Iris pigment epithelial cell (primary cell): ENCODE data around the gene MKS1.
A peak's percentile ranks its signal among the peaks of the same experiment; 100 is the strongest.

ENCODE experiments used
- DNase-seq: peaks from one replicate; pipeline ENCODE4 v3.0.0-alpha.2; 2011; ENCODE audit warnings: low read depth

MKS1 gene

DNA sequence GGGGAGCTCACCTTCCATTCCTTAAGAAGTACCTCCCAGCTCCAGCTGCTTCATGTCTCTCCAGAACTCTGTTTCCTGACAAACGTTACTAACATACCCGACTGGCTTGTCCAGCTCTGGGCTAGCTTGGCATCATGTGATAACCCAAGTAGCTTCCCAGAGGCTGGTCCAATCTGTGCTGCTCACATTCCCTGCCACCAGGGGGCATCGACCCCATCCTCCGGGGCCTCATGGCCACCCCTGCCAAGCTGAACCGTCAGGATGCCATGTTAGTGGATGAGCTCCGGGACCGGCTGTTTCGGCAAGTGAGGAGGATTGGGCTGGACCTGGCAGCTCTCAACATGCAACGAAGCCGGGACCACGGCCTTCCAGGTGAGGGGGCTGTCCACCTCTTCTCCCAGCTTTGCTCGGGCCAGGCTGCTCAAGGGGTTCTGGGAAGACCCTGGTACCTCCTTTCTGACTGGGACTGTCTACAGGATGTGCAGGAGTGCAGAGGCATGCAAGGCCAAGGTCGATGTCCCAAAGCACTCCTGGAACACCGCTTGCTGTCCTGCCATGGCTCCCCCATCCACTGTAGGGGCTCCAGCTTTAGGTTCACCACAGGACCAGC lies 18.9 kb downstream of the MKS1 start:
- DNase-seq: peak; percentile 41

DNA sequence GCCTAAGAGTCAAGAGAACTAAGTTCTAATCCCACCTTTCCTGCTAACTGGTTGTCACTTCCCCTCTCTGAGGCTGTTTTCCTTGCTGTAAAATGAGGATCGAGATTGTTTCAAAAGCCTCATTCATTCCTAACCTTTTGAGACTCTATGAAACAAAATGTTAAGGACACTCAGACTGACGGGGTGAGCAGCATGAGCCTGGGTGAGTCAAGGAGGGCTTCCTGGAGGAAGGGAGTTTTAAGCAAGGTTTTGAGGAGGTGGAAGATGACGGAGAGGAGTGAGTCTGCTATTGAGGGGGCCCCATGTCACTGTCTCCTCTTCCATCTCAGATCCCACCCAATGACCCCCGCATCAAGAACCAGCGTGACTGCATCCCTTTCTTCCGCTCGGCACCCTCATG lies 22.4 kb downstream of the MKS1 start:
- no peak for DNase-seq

DNA sequence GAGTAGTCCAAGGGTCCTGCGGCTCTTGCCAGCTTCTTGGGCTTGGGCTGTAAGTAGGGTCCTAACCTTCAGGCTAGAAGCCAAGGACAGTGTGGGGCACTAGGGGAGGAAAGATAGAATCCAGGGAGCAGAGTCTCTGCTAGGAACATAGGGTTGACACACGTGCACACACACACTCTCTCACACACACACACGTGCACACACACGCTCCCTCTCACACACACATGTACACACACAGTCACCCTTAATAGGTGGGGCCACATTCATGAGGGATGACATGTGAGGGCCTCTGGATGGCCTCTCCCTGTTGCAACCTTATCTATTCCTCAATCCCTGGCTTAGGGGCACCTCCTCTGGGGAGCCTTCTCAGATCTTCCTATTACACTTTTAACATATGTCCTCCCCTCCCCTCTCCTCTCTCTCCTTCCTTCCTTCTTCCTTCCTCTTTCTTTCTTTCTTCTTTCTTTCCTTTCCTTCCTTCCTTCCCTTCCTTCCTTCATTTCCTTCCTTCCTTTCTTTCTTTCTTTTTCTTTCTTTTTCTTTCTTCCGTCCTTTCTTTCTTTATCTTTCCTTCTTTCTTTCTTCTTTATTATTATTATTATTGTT lies 23.4 kb downstream of the MKS1 start:
- no peak for DNase-seq

DNA sequence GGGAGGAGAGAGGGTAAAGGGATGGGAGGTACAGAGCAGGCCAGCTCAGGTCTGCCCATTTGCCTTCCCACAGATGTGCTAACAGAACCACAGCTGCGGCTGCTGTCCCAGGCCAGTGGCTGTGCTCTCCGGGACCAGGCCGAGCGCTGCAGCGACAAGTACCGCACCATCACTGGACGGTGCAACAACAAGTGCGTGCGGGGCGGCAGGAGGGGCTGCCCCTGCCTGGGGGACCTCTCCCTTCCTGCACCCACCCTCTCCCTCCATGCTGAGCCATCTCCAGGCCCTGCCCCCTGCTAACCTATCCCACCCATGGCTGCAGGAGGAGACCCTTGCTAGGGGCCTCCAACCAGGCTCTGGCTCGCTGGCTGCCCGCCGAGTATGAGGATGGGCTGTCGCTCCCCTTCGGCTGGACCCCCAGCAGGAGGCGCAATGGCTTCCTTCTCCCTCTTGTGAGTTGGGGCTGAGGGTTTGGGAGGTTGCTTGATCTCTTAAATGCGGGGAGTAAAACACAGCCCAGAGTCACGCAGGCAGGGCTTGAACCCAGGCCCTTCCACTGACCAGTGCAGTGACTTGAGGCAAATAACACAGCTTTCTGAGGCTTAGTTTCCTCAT lies 25.3 kb downstream of the MKS1 start:
- no peak for DNase-seq

DNA sequence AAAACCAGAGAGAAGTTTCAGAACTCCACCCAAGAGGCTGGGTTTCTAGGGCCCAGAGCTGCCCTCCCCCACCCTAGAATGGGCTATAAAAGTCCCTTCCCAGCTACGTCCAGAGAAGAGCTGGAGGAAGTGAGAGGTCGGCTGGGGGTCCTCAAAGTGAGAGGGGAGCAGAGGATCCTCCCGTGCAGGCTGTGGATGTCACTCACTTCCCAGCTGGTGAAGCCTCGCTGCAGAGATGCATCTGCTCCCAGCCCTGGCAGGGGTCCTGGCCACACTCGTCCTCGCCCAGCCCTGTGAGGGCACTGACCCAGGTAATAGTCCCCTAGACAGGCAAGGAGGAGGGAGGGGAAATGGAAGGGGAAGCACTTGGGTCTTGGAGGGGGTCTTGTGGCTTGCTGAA lies 26.4 kb downstream of the MKS1 start, which contains the start of gene EPX:
Gene EPX (plus strand): TSS at position 115 of the 400 bp plus-strand sequence. CDS start 121 bp downstream, at position 236.
- DNase-seq: no peak

DNA sequence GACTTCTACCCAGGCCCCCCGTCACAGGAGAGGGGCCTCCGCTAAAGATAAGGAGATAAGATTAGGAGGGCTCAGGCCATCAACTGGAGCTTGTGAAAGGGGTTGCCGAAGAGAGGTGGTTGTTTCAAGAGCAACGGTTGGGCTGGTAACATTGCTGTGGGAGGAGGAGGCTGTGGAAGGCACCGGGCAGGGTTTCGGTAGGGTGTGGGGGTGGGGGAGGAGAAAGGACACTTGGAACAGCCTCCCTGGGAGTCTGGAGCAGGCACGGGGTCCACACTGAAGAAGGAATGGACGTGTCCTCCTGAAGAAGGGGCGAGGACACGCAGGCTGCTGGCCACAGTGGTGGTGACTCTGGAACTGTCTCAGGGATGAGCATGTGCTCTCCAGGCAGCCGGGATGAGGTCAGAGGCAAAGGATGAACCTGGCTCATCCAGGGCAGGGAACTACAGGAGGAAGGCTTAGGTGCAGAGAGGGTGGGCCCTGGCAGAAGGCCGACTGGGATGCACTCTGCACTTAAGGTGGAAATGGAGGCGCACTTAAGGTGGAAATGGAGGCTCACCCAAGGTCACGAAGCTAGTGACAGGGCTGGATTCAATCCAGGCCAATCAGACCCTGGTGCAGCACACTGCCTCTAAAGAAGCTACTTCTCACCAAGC lies 27.7 kb downstream of the MKS1 start:
- no peak for DNase-seq

DNA sequence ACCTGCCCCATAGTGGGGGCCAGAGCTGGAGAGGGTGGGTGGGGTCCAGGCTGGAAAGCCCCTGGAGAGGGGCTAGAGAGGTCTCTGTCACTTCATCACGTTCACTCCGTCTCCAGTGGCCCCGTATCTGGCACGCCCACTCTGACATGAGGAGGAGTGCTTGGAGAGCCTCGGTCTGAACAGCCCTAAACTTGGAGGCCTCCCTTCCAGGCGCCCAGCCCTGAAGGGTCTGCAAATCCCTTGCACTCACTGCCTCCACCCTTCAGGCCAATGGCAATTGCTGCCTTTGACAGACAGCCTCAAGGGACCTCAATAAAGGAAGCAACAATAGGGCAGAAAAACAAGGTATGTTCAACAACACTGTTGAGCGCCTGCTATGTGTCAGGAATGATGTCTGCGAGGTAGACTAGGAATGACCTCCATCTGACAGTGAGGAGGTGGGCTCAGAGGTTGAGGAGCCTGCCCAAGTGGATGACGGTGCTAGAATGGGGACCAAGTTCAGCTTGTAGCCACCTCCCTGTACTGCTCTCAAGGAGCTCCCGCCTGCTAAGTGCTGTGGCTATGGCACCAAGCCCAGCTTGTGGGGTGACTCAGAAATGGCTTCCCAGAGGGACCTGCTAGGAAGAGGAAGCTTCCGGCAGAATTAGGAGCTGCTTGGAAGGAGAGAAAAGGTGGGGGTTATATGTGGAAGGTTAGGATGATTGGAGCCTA lies 29.5 kb downstream of the MKS1 start:
- DNase-seq: peak; percentile 86

DNA sequence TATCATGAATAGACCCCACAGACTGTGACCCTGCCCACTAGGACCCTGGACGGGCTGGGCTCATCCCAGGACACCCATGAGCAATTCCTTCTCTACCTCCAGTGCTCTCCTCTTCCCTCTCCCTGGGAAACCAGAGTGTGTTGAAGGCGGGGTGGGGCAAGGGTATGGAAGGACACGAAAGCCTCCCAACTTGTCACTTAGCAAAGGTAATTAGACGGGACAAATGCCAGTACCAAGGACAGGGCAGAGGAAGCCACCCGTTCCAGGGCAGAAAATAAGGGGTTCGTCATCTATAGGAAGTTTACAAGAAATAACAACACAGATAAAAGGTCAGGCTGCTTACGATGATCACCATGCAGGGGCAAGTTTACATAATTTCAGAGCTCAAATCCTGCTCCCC lies 31.4 kb downstream of the MKS1 start:
- no peak for DNase-seq

DNA sequence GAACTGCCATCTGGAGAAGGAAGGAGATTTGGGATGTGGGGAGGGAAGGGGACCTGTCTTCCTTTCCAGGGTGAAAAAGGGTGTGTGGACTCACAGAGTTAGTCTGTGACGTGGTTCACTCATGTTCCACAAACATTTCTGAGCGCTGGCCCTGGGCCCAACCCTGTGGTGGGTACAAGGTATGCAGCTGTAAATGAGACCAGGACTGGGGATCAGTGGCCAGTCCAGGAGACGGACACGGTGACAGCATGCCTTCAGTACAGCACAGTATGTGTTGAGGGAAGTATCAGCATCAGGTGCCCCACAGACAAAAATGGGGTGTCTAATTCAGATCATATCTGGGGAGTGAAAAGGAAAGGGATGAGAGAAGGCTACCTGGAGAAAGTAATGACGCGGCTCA lies 32.0 kb downstream of the MKS1 start:
- no peak for DNase-seq

DNA sequence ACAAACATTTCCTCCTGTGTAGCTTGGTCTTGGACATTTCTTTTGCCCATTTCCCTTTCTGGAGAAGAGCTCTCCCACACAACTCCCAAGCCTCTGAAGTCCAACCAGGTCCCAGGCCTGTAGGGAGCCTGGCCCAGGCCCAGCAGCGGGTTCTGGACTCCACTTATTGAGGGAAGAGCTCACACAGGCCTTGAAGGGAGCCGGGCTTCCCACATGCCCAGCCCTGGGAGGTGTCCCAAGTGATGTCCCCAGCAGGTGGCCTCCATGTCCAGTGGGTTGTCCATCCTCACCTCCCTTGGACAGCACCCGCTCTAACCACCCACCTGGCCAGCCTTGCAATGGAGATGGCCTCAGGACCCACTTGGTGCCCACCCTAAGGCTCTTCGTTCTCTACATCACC lies 32.5 kb downstream of the MKS1 start:
- no peak for DNase-seq

DNA sequence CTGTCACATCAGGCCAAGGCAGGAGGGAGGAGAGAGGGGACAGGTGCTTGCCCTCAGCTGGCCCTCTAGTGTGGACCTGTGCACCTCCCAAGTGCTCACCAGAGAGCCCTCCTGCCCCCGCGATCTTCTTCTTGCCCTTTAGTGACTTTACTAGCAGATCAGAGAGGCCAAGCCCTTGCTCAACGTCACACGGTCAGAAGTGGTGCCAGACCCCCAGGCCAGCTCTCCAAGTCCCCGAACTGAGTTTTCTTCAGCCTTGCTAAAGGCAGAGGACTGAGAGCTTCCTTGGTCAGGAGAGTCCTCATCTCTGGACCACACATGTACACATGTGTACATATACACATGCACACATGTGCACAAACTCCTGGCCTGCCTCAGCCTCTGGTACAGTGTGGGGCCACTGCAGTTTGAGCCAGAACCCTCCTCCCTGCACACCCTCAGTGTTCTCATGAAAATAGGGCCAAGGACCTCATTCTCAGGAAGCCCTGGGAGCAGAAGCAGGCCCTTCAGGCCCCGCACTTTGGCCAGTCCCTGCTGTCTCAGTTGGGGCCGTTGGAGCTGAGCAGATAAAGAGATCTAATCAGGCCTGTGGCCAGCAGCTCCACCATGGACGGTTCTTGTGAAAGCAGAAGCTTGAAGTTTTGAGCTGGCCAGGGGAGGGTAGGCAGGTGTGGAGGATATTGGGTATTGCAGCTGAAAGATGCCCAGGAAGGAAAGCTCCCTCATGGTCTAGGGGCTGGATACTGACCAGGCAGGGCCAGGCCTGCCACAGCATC lies 33.9 kb downstream of the MKS1 start:
- DNase-seq: no peak

DNA sequence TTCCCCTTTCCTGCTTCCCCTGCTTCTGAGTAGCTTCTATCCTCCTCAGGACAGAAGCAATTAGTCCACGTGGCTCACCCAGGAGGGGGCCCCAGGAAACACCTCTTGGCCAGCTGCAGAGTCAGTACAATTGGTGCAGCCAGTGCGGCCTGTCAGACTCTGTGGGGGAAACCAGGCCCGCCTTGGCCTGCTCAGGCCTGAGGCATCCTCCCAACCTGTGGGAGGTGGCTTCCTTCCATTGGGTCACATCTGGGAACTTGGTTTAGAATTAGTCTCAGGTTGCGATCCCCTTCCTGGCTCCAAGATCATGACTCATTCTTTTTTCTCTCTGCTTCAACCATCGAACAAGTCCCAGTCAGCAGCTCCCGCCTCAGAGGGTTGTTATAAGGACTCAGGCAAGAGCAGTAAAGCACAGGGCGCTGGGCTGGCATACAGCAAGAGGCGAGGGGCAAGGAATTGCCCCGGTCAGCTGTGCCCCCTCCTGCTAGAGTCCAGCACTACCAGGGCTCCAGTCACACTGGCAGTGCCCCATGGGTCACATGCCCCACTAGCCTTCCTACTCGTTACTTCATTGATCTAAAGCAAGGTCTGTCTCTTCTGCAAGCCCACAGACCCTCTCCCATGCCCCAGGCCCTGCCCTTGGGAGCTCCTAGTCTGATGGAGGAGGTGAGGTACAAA lies 34.6 kb downstream of the MKS1 start:
- peak; percentile 73 for DNase-seq

DNA sequence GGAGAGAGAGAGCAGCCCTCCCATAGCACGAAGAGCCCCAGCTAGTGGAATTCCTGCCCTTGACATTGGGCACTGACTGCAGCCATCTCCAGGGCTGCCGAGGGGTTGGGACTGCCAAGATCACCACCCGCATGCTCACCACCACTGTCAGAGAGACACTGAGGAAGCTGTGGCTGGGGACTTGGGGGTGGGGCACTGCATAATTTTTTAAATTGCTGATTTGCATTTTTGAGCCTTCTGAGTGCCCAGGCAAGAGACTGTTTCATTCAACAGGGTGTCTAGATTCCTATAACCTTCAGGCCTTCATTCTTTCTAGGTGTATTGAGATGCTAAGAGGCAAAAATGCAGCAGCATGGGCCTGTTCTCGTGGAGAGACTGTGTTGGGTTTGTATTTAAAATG lies 35.5 kb downstream of the MKS1 start:
- DNase-seq: no peak

DNA sequence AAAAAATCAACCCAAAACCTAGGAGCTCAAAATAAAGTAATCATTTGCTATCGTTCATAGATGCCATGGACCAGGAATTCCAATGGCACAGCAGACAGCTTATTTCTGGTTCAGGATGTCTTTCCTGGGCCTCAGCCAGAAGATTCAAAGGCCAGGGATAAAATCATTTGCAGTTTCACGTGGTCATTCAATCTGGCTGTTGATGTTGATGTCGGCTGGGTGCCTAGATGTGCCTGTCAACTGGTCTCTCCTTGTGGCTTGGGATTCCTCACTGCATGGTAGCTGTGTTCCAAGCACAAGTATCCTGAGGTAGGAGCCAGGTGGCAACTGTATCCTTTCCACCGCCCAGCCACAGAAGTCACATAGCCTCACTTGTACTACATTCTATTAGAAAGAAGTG lies 37.3 kb downstream of the MKS1 start:
- no peak for DNase-seq

DNA sequence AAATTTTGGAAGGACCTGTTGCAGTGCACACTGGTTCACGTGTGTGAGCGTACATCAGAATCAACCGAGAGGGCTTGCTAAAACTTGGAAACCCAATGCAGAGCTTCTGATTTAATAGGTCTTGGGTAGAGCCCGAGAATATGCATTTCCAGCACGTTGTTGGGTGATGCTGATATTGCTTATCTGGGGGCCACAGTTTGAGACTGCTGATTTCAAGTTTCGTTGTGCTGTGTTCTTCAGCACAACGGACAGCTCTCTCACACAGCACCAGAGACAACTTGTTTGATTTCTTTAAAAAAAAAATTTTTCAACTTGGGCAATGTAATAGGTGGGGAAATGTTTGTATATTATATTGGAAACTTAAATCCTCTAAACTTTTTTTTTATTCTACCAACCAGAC lies 42.9 kb downstream of the MKS1 start:
- DNase-seq: peak; percentile 28

DNA sequence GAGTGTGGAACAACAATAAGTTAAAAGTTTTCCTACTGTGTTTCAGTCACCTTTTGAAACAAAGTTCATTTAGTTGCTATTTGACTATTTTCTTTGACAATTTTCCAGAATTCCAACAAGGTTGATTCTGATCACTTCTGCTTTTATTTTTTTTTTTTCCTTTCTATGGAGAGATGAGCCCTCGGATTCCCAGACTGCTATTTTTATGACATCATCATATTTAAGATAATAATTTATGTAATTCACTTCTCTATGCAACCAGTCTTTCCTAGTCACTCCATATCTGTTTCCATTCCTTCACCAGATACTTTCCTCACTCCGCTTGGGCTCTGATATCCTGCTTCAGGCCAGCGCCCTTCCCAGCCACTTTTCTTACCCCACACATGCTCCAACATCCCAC lies 44.2 kb downstream of the MKS1 start:
- no peak for DNase-seq

DNA sequence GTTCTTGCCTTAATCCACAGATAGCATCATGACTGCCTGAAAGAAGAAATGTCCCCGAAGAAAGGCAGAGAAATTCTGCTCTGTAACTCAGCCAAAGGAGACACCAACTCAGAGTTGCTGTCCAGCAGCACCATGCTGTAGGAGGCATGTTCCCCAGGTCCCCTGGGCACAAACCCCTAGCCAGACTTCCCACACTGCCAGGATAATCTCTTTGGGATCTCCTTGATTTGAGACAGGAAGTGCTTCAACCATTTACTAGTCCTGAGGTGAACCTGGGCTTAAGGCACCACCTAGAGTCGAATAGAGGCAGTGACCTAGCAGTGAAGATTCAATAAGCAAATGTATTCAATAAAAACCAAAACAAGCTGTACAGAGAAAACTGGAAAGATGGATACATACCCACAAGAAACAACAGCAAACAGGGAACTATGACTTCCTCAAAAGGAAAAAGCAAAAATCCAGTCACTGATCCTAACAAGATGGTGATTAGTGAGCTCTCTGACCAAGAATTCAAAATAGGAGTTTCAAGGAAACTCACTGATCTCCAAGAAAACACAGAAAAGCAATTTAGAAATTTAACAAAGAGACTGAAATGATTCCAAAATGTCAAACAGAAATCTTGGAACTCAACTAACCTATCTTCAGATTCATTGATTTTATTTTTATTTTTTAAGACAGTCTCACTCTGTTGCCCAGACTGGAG lies 46.5 kb downstream of the MKS1 start:
- DNase-seq: peak; percentile 46

DNA sequence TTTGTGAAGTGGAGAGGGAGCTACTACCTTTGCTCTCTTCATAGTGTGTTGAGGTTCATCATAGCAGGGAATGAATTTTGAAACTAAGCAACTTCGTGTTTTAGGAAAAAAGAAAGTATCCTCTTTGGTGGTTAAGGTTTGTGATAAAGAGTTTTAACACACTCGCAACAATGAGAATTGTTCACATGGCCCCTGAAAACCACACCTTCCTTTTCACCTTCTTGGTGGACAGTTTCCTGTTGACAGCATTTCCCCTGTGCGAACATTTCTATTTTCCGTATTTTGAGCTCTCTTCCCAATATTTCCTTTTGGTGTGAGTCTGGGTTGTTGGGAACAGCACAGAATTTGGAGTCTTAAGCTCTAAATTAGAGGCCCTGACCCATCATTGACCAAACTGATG lies 48.4 kb downstream of the MKS1 start:
- no peak for DNase-seq

DNA sequence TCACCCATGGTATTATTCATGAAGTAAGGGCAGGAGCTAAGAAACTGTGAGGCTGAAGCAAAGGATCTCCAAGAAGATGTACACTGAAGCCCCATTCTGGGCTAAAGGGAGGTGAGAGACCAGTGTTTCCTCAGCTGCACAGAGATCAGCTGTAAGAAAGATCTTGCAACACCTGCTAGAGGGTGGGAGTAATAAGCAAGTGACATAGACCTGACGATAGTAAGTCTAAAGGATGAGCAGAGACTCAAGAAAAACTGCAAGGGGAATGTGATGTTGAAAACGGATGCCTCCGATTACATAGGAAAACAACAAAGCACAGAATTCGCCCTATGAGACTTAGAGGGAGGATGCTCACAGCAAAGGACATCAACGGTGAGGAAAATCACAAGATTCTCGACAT lies 52.4 kb downstream of the MKS1 start, which contains the start of gene OR4D2:
Gene OR4D2 (plus strand): TSS at position 301 of the 400 bp plus-strand sequence. CDS start 2,674 bp downstream, outside the sequence.
- DNase-seq: no peak

DNA sequence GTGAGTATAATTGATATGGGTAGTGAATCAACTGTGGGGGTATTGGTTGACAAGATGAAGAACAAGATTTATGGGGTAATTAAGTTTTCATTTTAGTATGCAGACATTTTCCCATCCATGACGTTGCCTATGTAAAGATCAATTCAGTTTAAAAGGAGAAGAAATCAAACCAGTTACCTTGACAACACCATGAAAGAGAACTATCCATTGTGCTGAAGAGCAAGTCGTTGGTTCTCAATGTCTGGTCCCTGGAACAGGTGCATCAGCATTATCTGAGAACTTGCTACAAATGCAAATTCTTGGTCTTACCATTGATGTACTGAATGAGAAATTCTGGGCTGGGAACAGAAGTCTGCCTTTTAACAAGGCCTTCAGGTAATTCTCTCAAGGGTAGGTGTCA lies 53.1 kb downstream of the MKS1 start:
- DNase-seq: no peak
